A549 (cell line): ENCODE measurements around the gene NPC1L1. TPM values are rescaled to one million over a fixed set of nuclear protein-coding genes. Genes with fewer than 3 reads are reported as not detected.
A peak's percentile ranks its signal among the peaks of the same experiment; 100 is the strongest.

ENCODE experiments used
- ATAC-seq, 2 experiments: fragments of 200-7000 bp in 1 of 2; fragments of >200 bp in 1 of 2; cut with Nextera tagmentation in 1 of 2; cut with Tn5 transposase in 1 of 2; 3 replicates each; pipeline versions ENCODE4 v1.8.0 to v1.9.1; 2018 to 2020; ENCODE audit warnings: mild to moderate bottlenecking in 1 of 2, moderate library complexity in 1 of 2
- CTCF ChIA-PET: fragments of 300-600 bp; sonication (Branson Sonifier 250); formaldehyde crosslinking; extraction: SDS; loops from one replicate; lab custom pipeline; 2021; ENCODE audit warnings: antibody characterized with exemption, inconsistent platforms; lab: Yijun Ruan, JAX
- POLR2A ChIA-PET: fragments of 350-600 bp; formaldehyde crosslinking; extraction: SDS; loops from one replicate; lab custom pipeline; 2021; ENCODE audit warnings: antibody characterized with exemption, inconsistent platforms; lab: Yijun Ruan, JAX
- DNase-seq, 2 experiments: peaks; one replicate each; pipeline versions ENCODE4 v3.0.0 to v3.0.0-alpha.2; 2011 to 2016; ENCODE audit warnings: low read depth in 1 of 2, low spot score in 1 of 2
- FAIRE-seq: peaks from 2 replicates; lab custom pipeline; 2011; peaks lifted over from hg19 to GRCh38; lab: Jason Lieb, UNC
- H3K27ac ChIP-seq, 2 experiments: fragments of >200 bp; sonication (Bioruptor Twin); formaldehyde crosslinking; 3 replicates each; pipeline ENCODE4 v1.5.1; 2016 to 2017
- H3K4me1 ChIP-seq: fragments of >200 bp; sonication (Bioruptor Twin); formaldehyde crosslinking; 3 replicates; pipeline ENCODE4 v1.6.1; 2016
- H3K4me2 ChIP-seq: fragments of >200 bp; sonication (Bioruptor Twin); formaldehyde crosslinking; 3 replicates; pipeline ENCODE4 v1.6.1; 2016
- H3K4me3 ChIP-seq: fragments of >200 bp; sonication (Bioruptor Twin); formaldehyde crosslinking; 3 replicates; pipeline ENCODE4 v1.5.1; 2016
- H3K9me3 ChIP-seq: fragments of >200 bp; sonication (Bioruptor Twin); formaldehyde crosslinking; 3 replicates; pipeline ENCODE4 v1.6.1; 2016
- ATOH8 ChIP-seq: fragments of 250-450 bp; sonication (Bioruptor Pico); IDR thresholded peaks from 2 replicates; pipeline ENCODE4 v1.5.0; 2020; ENCODE audit warnings: low read depth, mild to moderate bottlenecking, moderate library complexity
- CHD4 ChIP-seq: fragments of 200-600 bp; sonication (generic); IDR thresholded peaks from 2 replicates; pipeline ENCODE4 v1.6.1; 2016; ENCODE audit warnings: antibody characterized with exemption, mild to moderate bottlenecking, borderline replicate concordance
- HEYL ChIP-seq: fragments of 250-450 bp; sonication (Bioruptor Pico); IDR thresholded peaks from 2 replicates; pipeline ENCODE4 v1.8.0; 2021; ENCODE audit warnings: mild to moderate bottlenecking, moderate library complexity
- HMGXB4 ChIP-seq: fragments of 250-450 bp; sonication (Bioruptor Pico); IDR thresholded peaks from 2 replicates; pipeline ENCODE4 v1.5.0; 2021; ENCODE audit warnings: mild to moderate bottlenecking, moderate library complexity, borderline replicate concordance
- HOXA7 ChIP-seq: fragments of 250-450 bp; sonication (Bioruptor Pico); IDR thresholded peaks from 2 replicates; pipeline ENCODE4 v1.5.0; 2020; ENCODE audit warnings: mild to moderate bottlenecking, moderate library complexity
- HOXB13 ChIP-seq: fragments of 250-450 bp; sonication (Bioruptor Pico); IDR thresholded peaks from 2 replicates; pipeline ENCODE4 v1.5.0; 2020; ENCODE audit warnings: low read depth, mild to moderate bottlenecking, moderate library complexity
- HOXB5 ChIP-seq: fragments of 250-450 bp; sonication (Bioruptor Pico); IDR thresholded peaks from 2 replicates; pipeline ENCODE4 v1.5.0; 2020; ENCODE audit warnings: mild to moderate bottlenecking, moderate library complexity
- MAFK ChIP-seq: fragments of 450-650 bp; IDR thresholded peaks from 2 replicates; pipeline ENCODE4 v1.6.1; 2014; ENCODE audit not compliant: partially characterized antibody
- MAZ ChIP-seq: fragments of 150-350 bp; IDR thresholded peaks from 2 replicates; pipeline ENCODE4 v1.6.1; 2014; ENCODE audit warnings: antibody characterized with exemption, low read depth, low read length, borderline replicate concordance
- NPAS2 ChIP-seq: fragments of 250-450 bp; sonication (Bioruptor Pico); IDR thresholded peaks from 2 replicates; pipeline ENCODE4 v1.8.0; 2022; ENCODE audit warnings: mild to moderate bottlenecking, moderate library complexity, borderline replicate concordance
- POLR2AphosphoS2 ChIP-seq: conservative IDR thresholded peaks from 2 replicates; pipeline ENCODE4 v1.6.1; 2012; ENCODE audit warnings: low read length, improper control_type of control experiment, inconsistent platforms
- RAD21 ChIP-seq, 2 experiments: fragments of >200 bp in 1 of 2; sonication (Bioruptor Twin) in 1 of 2; formaldehyde crosslinking in 1 of 2; IDR thresholded peaks in 1 of 2; conservative IDR thresholded peaks in 1 of 2; 2 replicates in 1 of 2; 3 replicates in 1 of 2; pipeline ENCODE4 v1.6.1; 2012 to 2018; ENCODE audit warnings: inconsistent platforms in 1 of 2
- TP53 ChIP-seq: fragments of 250-450 bp; sonication (Bioruptor Pico); IDR thresholded peaks from 2 replicates; pipeline ENCODE4 v1.5.0; 2021; ENCODE audit warnings: mild to moderate bottlenecking, moderate library complexity
- ZFP36 ChIP-seq: fragments of 450-650 bp; IDR thresholded peaks from 2 replicates; pipeline ENCODE4 v1.6.1; 2014; ENCODE audit warnings: borderline replicate concordance; ENCODE audit not compliant: partially characterized antibody
- ZSCAN20 ChIP-seq: fragments of 250-450 bp; sonication (Bioruptor Pico); IDR thresholded peaks from 2 replicates; pipeline ENCODE4 v1.8.0; 2022; ENCODE audit warnings: mild to moderate bottlenecking, moderate library complexity
- WGBS: methylation state at CpG from one replicate; pipeline ENCODE4 v1.1.6; 2017; ENCODE audit errors: missing lambda C conversion rate; 5-methylcytosine and 5-hydroxymethylcytosine counted together
- polyA plus RNA-seq, 4 experiments: library from polyadenylated mRNA; depleted of rRNA in 3 of 4; stranded (reverse); fragments of >200 nt; fragmentation: RNase III in 1 of 4; extraction: RNeasy Plus Mini Kit Qiagen cat#74134 plus additional on column Dnase treatment in 1 of 4; gene quantifications; 2 replicates in 3 of 4; 3 replicates in 1 of 4; pipeline ENCODE4 v1.2.3, GENCODE V29; 2011 to 2017
- TF ChIP-seq, protein P1 (sequence below): IDR thresholded peaks from 2 replicates; pipeline ENCODE4 v1.6.1; 2012

NPC1L1 gene
- polyA plus RNA-seq, 2 of the 4 experiments (the other 2 are of a cell fraction), result 0.04 to 0.06 TPM

- ChIA-PET CTCF (interaction anchor here (1.2 to 2.6 kb wide), 2 partner anchors 38 to 258 kb away, joined by 3 to 6 read pairs; no protein-coding TSS in a partner anchor), POLR2A (no interaction called here)
- whole genome bisulfite sequencing, result 15% methylated on average over 4 of the region's 4 CpGs
- no peak overlapping the region for H3K4me2 ChIP-seq
- ATAC-seq, result no peak
- no peak for FAIRE-seq
- no peak overlapping the region for H3K27ac ChIP-seq
- H3K9me3 ChIP-seq, result no peaks in the 10 kb centered on the region
- no peak for DNase-seq
- TF ChIP-seq ZFP36, result no peak
- TF ChIP-seq RAD21 (conservative IDR thresholded peaks at IDR 0.05 in 1 of 2, IDR thresholded peaks at IDR 0.05 in 1 of 2), result no peak
- TF ChIP-seq MAZ, result no peak
- TF ChIP-seq, protein P1, sequence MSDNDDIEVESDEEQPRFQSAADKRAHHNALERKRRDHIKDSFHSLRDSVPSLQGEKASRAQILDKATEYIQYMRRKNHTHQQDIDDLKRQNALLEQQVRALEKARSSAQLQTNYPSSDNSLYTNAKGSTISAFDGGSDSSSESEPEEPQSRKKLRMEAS, result no peak
- H3K4me1 ChIP-seq, result no peaks in the 10 kb centered on the region
- no peak overlapping the region for H3K4me3 ChIP-seq
These were observed 42.7 kb downstream of the NPC1L1 start for GRCh38 chr7:44498230-44498954.

- WGBS, result 95% methylated on average over 5 of the region's 5 CpGs
- 0 out of 6 replicates have a peak, but pooled peaks of 1 of the 2 experiments have one; percentile 39 for ATAC-seq
These were observed 43.7 kb downstream of the NPC1L1 start for GRCh38 chr7:44497155-44498027.

DNA sequence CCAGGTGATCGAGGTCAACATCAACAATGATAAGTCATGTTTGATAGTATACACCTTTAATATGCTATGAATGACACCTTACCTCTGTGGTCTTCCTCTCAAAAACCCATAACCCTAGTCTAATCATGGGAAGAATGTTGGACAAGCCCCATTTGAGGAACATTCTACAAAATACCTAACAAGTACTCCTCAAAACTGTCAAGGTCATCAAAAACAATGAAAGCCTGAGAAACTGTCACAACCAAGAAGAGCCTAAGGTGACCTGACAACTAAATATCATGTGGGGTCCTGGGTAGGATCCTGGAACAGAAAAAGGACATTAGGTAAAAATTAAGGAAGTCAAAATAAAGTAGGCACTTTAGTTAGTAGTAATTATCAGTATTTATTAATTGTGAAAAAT, 44.7 kb downstream of the NPC1L1 start:
- FAIRE-seq (no peak), ATAC-seq (no peak)
- WGBS, result 64% methylated on average over 1 of the region's 1 CpG
- Histone ChIP-seq H3K4me1 (no peaks in the 10 kb centered on the region), H3K4me2 (no peak overlapping the region), H3K4me3 (no peak overlapping the region)
- TF ChIP-seq MAFK (peak; percentile 88), TP53 (CRISPR knock-in tag) (no peak), ZSCAN20 (CRISPR knock-in tag) (no peak)
- TF ChIP-seq, all 56 proteins: peak for 1
- Histone ChIP-seq H3K9me3 (no peaks in the 10 kb centered on the region), H3K27ac (no peak overlapping the region)
- CTCF ChIA-PET, result interaction anchor here (0.6 kb wide), 1 partner anchor 300 kb away, joined by 4 read pairs; no protein-coding TSS in a partner anchor
- no peak for DNase-seq
- POLR2A ChIA-PET, result no interaction called here

More at GRCh38 chr7:44497155-44498027, 43.7 kb downstream of the NPC1L1 start:
- Histone ChIP-seq H3K4me2 (no peak overlapping the region), H3K4me3 (no peak overlapping the region), H3K9me3 (no peaks in the 10 kb centered on the region), H3K27ac (no peak overlapping the region), H3K4me1 (no peaks in the 10 kb centered on the region)
- TF ChIP-seq POLR2AphosphoS2 (no peak), HOXB5 (CRISPR knock-in tag) (no peak), NPAS2 (CRISPR knock-in tag) (no peak), HEYL (CRISPR knock-in tag) (no peak), HOXB13 (CRISPR knock-in tag) (no peak), HMGXB4 (CRISPR knock-in tag) (no peak), CHD4 (no peak), HOXA7 (CRISPR knock-in tag) (no peak), ATOH8 (CRISPR knock-in tag) (no peak)
- ChIA-PET POLR2A (no interaction called here), CTCF (interaction anchor here (1.2 to 2.6 kb wide), 2 partner anchors 39 to 257 kb away, joined by 3 to 6 read pairs; no protein-coding TSS in a partner anchor)
- FAIRE-seq (no peak), DNase-seq (no peak)
